GM12878 (cell line): ENCODE measurements around the gene CNTNAP2. TPM values are rescaled to one million over a fixed set of nuclear protein-coding genes. Genes with fewer than 3 reads are reported as not detected.
"Not testable (repeated sequence)": the region's sequence is repeated elsewhere in the genome, so short reads cannot be mapped to it uniquely, and the experiment has no call there.

Experiments
- ATAC-seq: fragments of 200-7000 bp; cut with Tn5 transposase; 3 replicates; pipeline ENCODE4 v1.9.1; 2020; ENCODE audit warnings: mild to moderate bottlenecking, moderate library complexity
- BruUV-seq: library from RNA; stranded (reverse); fragments of 400-500 nt; replicated peaks from 2 replicates; lab custom pipeline; 2021; lab: Mats Ljungman, UMichigan
- CTCF ChIA-PET: fragments of 300-600 bp; sonication (Branson Sonifier 250); formaldehyde crosslinking; extraction: SDS; loops from one replicate; lab custom pipeline; 2021; ENCODE audit warnings: inconsistent platforms; lab: Yijun Ruan, JAX
- POLR2A ChIA-PET: fragments of 350-600 bp; formaldehyde crosslinking; extraction: SDS; loops from one replicate; lab custom pipeline; 2021; ENCODE audit warnings: inconsistent platforms; lab: Charles Lee
- RAD21 ChIA-PET: fragments of 300-600 bp; sonication (Branson Sonifier 250); formaldehyde crosslinking; loops from one replicate; lab custom pipeline; 2023; ENCODE audit warnings: antibody characterized with exemption; ENCODE audit not compliant: unreplicated experiment; lab: Charles Lee
- SMC1A ChIA-PET: fragments of 300-600 bp; sonication (Branson Sonifier 250); formaldehyde crosslinking; loops from one replicate; lab custom pipeline; 2023; ENCODE audit not compliant: unreplicated experiment, uncharacterized antibody; lab: Charles Lee
- DNase-seq: peaks from one replicate; pipeline ENCODE4 v3.0.0-alpha.2; 2011; ENCODE audit warnings: low read depth, low spot score
- FAIRE-seq: peaks from 3 replicates; lab custom pipeline; 2011; peaks lifted over from hg19 to GRCh38; lab: Jason Lieb, UNC
- H2AFZ ChIP-seq: 2 replicates; pipeline ENCODE4 v1.6.0; 2011; ENCODE audit warnings: low read depth, low read length, control low read depth; ENCODE audit not compliant: control insufficient read depth
- H3K27ac ChIP-seq: 2 replicates; pipeline ENCODE4 v1.5.1; 2011; ENCODE audit warnings: control low read depth; ENCODE audit not compliant: control insufficient read depth, insufficient read depth
- H3K27me3 ChIP-seq, 2 experiments: replicated peaks in 1 of 2; 2 replicates each; pipeline versions ENCODE4 v1.6.0 to v1.6.1; 2011; ENCODE audit warnings: low read length in 1 of 2; ENCODE audit not compliant: control insufficient read depth in 2 of 2, insufficient read depth in 2 of 2
- H3K36me3 ChIP-seq, 2 experiments: 2 replicates each; pipeline ENCODE4 v1.5.1; 2011; ENCODE audit warnings: low read length in 1 of 2; ENCODE audit not compliant: control insufficient read depth in 2 of 2, insufficient read depth in 2 of 2
- H3K4me1 ChIP-seq: 2 replicates; pipeline ENCODE4 v1.6.1; 2011; ENCODE audit warnings: mild to moderate bottlenecking, low read length, moderate library complexity, mixed read lengths; ENCODE audit not compliant: control insufficient read depth, insufficient read depth
- H3K4me2 ChIP-seq: 2 replicates; pipeline ENCODE4 v1.6.0; 2011; ENCODE audit warnings: control low read depth; ENCODE audit not compliant: control insufficient read depth, insufficient read depth
- H3K4me3 ChIP-seq: fragments of 200-600 bp; sonication (generic); 2 replicates; pipeline ENCODE4 v1.5.1; 2016
- H3K79me2 ChIP-seq: 2 replicates; pipeline ENCODE4 v1.6.0; 2011; ENCODE audit warnings: low read length; ENCODE audit not compliant: control insufficient read depth, insufficient read depth
- H3K9ac ChIP-seq: 2 replicates; pipeline ENCODE4 v1.8.0; 2011; ENCODE audit warnings: low read length, control low read depth, mixed read lengths; ENCODE audit not compliant: control insufficient read depth, insufficient read depth
- H3K9me3 ChIP-seq: replicated peaks from 3 replicates; pipeline ENCODE4 v1.5.1; 2011; ENCODE audit warnings: mild to moderate bottlenecking, low read length; ENCODE audit not compliant: control insufficient read depth, insufficient read depth
- H4K20me1 ChIP-seq: 2 replicates; pipeline ENCODE4 v1.6.0; 2011; ENCODE audit not compliant: control insufficient read depth, insufficient read depth
- CBFB ChIP-seq: IDR thresholded peaks from 2 replicates; pipeline ENCODE4 v1.6.1; 2016; ENCODE audit warnings: antibody characterized with exemption, low read depth
- FOXM1 ChIP-seq: IDR thresholded peaks from 2 replicates; pipeline ENCODE4 v1.6.1; 2012; ENCODE audit warnings: low read depth, mild to moderate bottlenecking, inconsistent platforms, low read length, moderate library complexity
- GABPA ChIP-seq: IDR thresholded peaks from 2 replicates; pipeline ENCODE4 v1.6.1; 2014; ENCODE audit warnings: antibody characterized with exemption, low read depth, mild to moderate bottlenecking, inconsistent platforms
- HSF1 ChIP-seq: fragments of 150-350 bp; IDR thresholded peaks from 2 replicates; pipeline ENCODE4 v1.6.1; 2014; ENCODE audit warnings: mild to moderate bottlenecking, low read depth, low read length
- IKZF1 ChIP-seq: fragments of 450-650 bp; conservative IDR thresholded peaks from 2 replicates; pipeline ENCODE4 v1.6.1; 2017; ENCODE audit warnings: antibody characterized with exemption, mild to moderate bottlenecking
- MEF2B ChIP-seq: fragments of 450-650 bp; IDR thresholded peaks from 2 replicates; pipeline ENCODE4 v1.6.1; 2018; ENCODE audit warnings: mild to moderate bottlenecking, moderate library complexity; ENCODE audit not compliant: partially characterized antibody, poor library complexity, severe bottlenecking
- POLR2AphosphoS2 ChIP-seq: IDR thresholded peaks from 2 replicates; pipeline ENCODE4 v1.6.1; 2011; ENCODE audit warnings: low read depth, mild to moderate bottlenecking, low read length, improper control_type of control experiment, moderate library complexity
- RCOR1 ChIP-seq: conservative IDR thresholded peaks from 2 replicates; pipeline ENCODE4 v1.6.1; 2012; ENCODE audit warnings: low read depth, low read length, improper control_type of control experiment
- WRNIP1 ChIP-seq: IDR thresholded peaks from 2 replicates; pipeline ENCODE4 v1.6.1; 2011; ENCODE audit warnings: low read depth, low read length, improper control_type of control experiment, borderline replicate concordance
- WGBS: methylation state at CpG from one replicate; pipeline ENCODE4 v1.1.6; 2016; ENCODE audit warnings: low lambda C conversion rate; ENCODE audit not compliant: insufficient replicate concordance, insufficient coverage; ENCODE audit errors: missing lambda C conversion rate; 5-methylcytosine and 5-hydroxymethylcytosine counted together
- in situ Hi-C: fragments of 300-500 bp; cut with MboI; formaldehyde crosslinking; loops from 9 replicates; pipeline ENCODE4 v1.14.3; 2018; ENCODE audit warnings: mixed read lengths
- intact Hi-C: fragments of 100-400 bp; cut with micrococcal nuclease; formaldehyde crosslinking; loops from one replicate; pipeline ENCODE4 v1.14.2; 2022; ENCODE audit not compliant: unreplicated experiment
- polyA plus RNA-seq, 11 experiments: library from polyadenylated mRNA; depleted of rRNA in 4 of 11; unstranded in 6 of 11; stranded (reverse) in 5 of 11; fragments of >200 nt; fragmentation: Nextera tagmentation in 4 of 11; fragmentation: Illumina TruSeq in 1 of 11; extraction: Ambion mirVana in 4 of 11; extraction: Trizol in 1 of 11; gene quantifications; 1 replicate in 1 of 11; 2 replicates in 10 of 11; pipeline versions ENCODE4 v1.2.1 to v1.2.3, GENCODE V29; 2011 to 2016; ENCODE audit warnings: inconsistent platforms in 2 of 11, missing spikeins in 2 of 11, low read depth in 1 of 11
- total RNA-seq, 4 experiments: library from RNA; depleted of rRNA in 3 of 4; stranded (reverse); fragments of >200 nt in 3 of 4; fragmentation: Illumina TruSeq in 1 of 4; extraction: Trizol in 1 of 4; gene quantifications; 2 replicates each; pipeline versions ENCODE4 v1.2.1 to v1.2.3, GENCODE V29; 2013 to 2021

Gene CNTNAP2
- total and polyA plus RNA-seq, 10 of the 15 experiments (the other 5 are each of a cell fraction or from before 2014, with no cell fraction given), result 0.03 to 0.08 (median 0.03) TPM; not detected in 7

GRCh38 chr7:148465441-148465840, 2348.8 kb downstream of the CNTNAP2 start:
- ATAC-seq, H3K27me3 ChIP-seq, H3K4me3 ChIP-seq, CTCF ChIA-PET, RAD21 ChIA-PET, H3K9me3 ChIP-seq, H3K4me2 ChIP-seq, H3K4me1 ChIP-seq, H3K9ac ChIP-seq, H3K27ac ChIP-seq, H3K36me3 ChIP-seq, intact Hi-C loops, BruUV-seq, DNase-seq, H2AFZ ChIP-seq, H4K20me1 ChIP-seq, in situ Hi-C loops, FAIRE-seq, H3K79me2 ChIP-seq, SMC1A ChIA-PET: not testable (repeated sequence)
- POLR2A ChIA-PET, result interaction anchor here (0.7 kb wide), 1 partner anchor 47 kb away, joined by 3 read pairs; no protein-coding TSS in a partner anchor
- 56% methylated on average over 14 of the region's 15 CpGs for WGBS

- Histone ChIP-seq H3K27me3 (no peaks in the 10 kb centered on the region), H3K36me3 (no peaks in the 10 kb centered on the region), H3K9me3 (no peaks in the 10 kb centered on the region), H4K20me1 (no peaks in the 10 kb centered on the region), H2AFZ (no peak overlapping the region), H3K27ac (no peak overlapping the region), H3K9ac (no peak overlapping the region), H3K79me2 (no peaks in the 10 kb centered on the region), H3K4me1 (no peaks in the 10 kb centered on the region)
- BruUV-seq, result no TSS peak
- intact Hi-C loops, result no loop called here
- DNase-seq (no peak), FAIRE-seq (no peak)
- POLR2A ChIA-PET, result no interaction called here
- SMC1A ChIA-PET, result no interaction called here
- RAD21 ChIA-PET, result no interaction called here
- no peak for TF ChIP-seq CBFB
- no peak for TF ChIP-seq MEF2B
- no peak for TF ChIP-seq FOXM1
- no peak for TF ChIP-seq POLR2AphosphoS2
- TF ChIP-seq GABPA, result no peak
- no peak for TF ChIP-seq WRNIP1
- TF ChIP-seq IKZF1, result no peak
- TF ChIP-seq HSF1, result no peak
- TF ChIP-seq RCOR1, result no peak
- TF ChIP-seq, all 136 proteins: peak for 0
- no peak for ATAC-seq
- 79% methylated on average over 3 of the region's 3 CpGs for WGBS
- H3K4me3 ChIP-seq, result no peak overlapping the region
- no peak overlapping the region for H3K4me2 ChIP-seq
- in situ Hi-C loops, result no loop called here
- CTCF ChIA-PET, result no interaction called here
Observed at GRCh38 chr7:148466120-148466519, 2349.5 kb downstream of the CNTNAP2 start.
